Measurements from ENCODE around the gene RNF181. TPM values are rescaled to one million over a fixed set of nuclear protein-coding genes. Genes with fewer than 3 reads are reported as not detected.
"Not testable (repeated sequence)": the region's sequence is repeated elsewhere in the genome, so short reads cannot be mapped to it uniquely, and the experiment has no call there.

RNF181 gene
- total and polyA plus RNA-seq, 2 of the 8 experiments (the other 6 are each of a cell fraction or from before 2014, with no cell fraction given) = 97.2 to 514 TPM

GRCh38 chr2:85604133-85604444 lies 8.5 kb downstream of the RNF181 start:
- not testable (repeated sequence) for FAIRE-seq; H4K91ac ChIP-seq (replicated peaks; ENCODE audit: insufficient read length, low read length); H3K4me1 ChIP-seq (replicated peaks in 1 of 4; ENCODE audit: control insufficient read depth in 3 of 4, insufficient read depth in 4 of 4, low read length in 3 of 4); H2AK5ac ChIP-seq (ENCODE audit: low read depth, low read length); H3K27me3 ChIP-seq (replicated peaks in 1 of 4; ENCODE audit: control insufficient read depth in 3 of 4, extremely low read depth in 1 of 4, insufficient read depth in 3 of 4, low read length in 3 of 4); H2BK12ac ChIP-seq (ENCODE audit: low read depth, low read length); H2AFZ ChIP-seq (ENCODE audit: low read length); H2BK120ac ChIP-seq (replicated peaks; ENCODE audit: low read depth, low read length); H3K9ac ChIP-seq (replicated peaks in 1 of 4; ENCODE audit: extremely low read depth in 1 of 4, low read depth in 3 of 4, low read length in 3 of 4); H4K8ac ChIP-seq (ENCODE audit: extremely low read depth, insufficient read depth, low read length); H3K56ac ChIP-seq (replicated peaks; ENCODE audit: insufficient read length, low read depth, low read length); H3K79me2 ChIP-seq (ENCODE audit: control insufficient read depth in 1 of 2, insufficient read depth in 2 of 2, low read length in 2 of 2); H3K14ac ChIP-seq (ENCODE audit: insufficient read length); H2BK5ac ChIP-seq (ENCODE audit: low read depth, low read length); H4K5ac ChIP-seq (ENCODE audit: insufficient read length, low read depth, low read length); H3K4ac ChIP-seq (replicated peaks; ENCODE audit: insufficient read length, low read depth, low read length); DNase-seq (ENCODE audit: low read depth in 1 of 2, low spot score in 2 of 2); H3K18ac ChIP-seq (ENCODE audit: extremely low read depth, low read length); H3K23ac ChIP-seq (ENCODE audit: insufficient read length); H2BK15ac ChIP-seq (ENCODE audit: low read length); H2BK20ac ChIP-seq (ENCODE audit: low read length); H3K27ac ChIP-seq (ENCODE audit: low read depth, low read length); H3K9me3 ChIP-seq (ENCODE audit: insufficient read depth in 2 of 2, low read depth in 1 of 2, low read length in 1 of 2); H3K79me1 ChIP-seq (ENCODE audit: low read depth, low read length)
- POLR2A ChIA-PET (ENCODE audit: partially characterized antibody) = interaction anchor here (0.6 to 7.9 kb wide), 13 partner anchors 8 to 184 kb away, joined by 3 to 95 read pairs (median 7); partner anchors contain the start of genes C2orf68, GGCX, MAT2A and RNF181
- 85% methylated on average over 3 of the region's 3 CpGs; no CpG with 5 or more reads in 1 of the 2 experiments for WGBS, 2 experiments (ENCODE audit: extremely low coverage in 1 of 2, insufficient coverage in 1 of 2, insufficient read length in 1 of 2, insufficient replicate concordance in 2 of 2, low coverage in 1 of 2, low lambda C conversion rate in 2 of 2, missing lambda C conversion rate in 1 of 2)
- CTCF ChIA-PET (ENCODE audit: partially characterized antibody) = interaction anchor here (0.9 to 1.8 kb wide), 5 partner anchors 10 to 61 kb away, joined by 3 to 4 read pairs (median 3); no protein-coding TSS in a partner anchor
- H3K4me2 ChIP-seq (ENCODE audit: insufficient read depth in 1 of 2, low read depth in 2 of 2, low read length in 2 of 2) = peak overlapping the region; percentile 35 to 89; a peak in 2 of 4 replicates
- H4K20me1 ChIP-seq (replicated peaks in 1 of 2; ENCODE audit: control insufficient read depth in 1 of 2, insufficient read depth in 2 of 2, low read length in 2 of 2) = peaks cover 0 to 10% of the 10 kb centered on the region in 2 experiments
- H3K36me3 ChIP-seq (ENCODE audit: control insufficient read depth in 2 of 4, insufficient read depth in 4 of 4, low read length in 3 of 4) = peaks cover 3 to 21% (median 9%) of the 10 kb centered on the region in 4 experiments; a peak in 5 of 8 replicates
- peaks cover 12% of the 10 kb centered on the region for H3K23me2 ChIP-seq (ENCODE audit: low read depth, low read length)
- H3K4me3 ChIP-seq (ENCODE audit: extremely low read depth in 1 of 4, insufficient read depth in 2 of 4, low read depth in 3 of 4, low read length in 4 of 4) = peak overlapping the region in 1 of 4 experiments; percentile 86; a peak in 2 of 8 replicates

Measured in H1 (cell line).